Stimulated activated CD4-positive, alpha-beta T cell treated with anti-CD3 and anti-CD28 coated beads, Interleukin-15, amount 100 ng/mL, for 24 hours (primary cell): ENCODE measurements around the gene GNLY.
"Not testable (repeated sequence)": the region's sequence is repeated elsewhere in the genome, so short reads cannot be mapped to it uniquely, and the experiment has no call there.

Experiments
- DNase-seq: peaks from one replicate; pipeline ENCODE4 v3.0.0-alpha.2; 2020

The GNLY gene

GRCh38 chr2:85665264-85665937 lies 28.8 kb upstream of the GNLY start:
- no peak for DNase-seq

DNA sequence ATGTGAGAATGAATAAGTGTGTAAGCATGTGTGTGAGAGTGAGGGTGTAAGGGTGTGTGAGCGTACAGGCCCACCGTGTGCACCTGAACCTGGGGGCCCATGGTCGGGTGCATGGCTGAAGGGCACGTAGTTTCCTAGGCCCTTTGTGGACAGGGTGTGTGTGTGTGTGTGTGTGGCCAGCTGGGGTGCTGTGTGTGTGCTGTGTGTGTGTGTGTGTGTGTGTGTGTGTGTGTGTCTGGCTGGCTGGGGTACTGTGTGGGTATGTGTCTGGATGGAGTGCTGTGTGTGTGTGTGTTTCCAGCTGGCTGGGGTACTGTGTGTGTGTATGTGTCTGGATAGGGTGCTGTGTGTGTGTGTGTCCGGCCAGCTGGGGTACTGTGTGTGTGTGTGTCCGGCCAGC lies 28.1 kb upstream of the GNLY start:
- DNase-seq = no peak

DNA sequence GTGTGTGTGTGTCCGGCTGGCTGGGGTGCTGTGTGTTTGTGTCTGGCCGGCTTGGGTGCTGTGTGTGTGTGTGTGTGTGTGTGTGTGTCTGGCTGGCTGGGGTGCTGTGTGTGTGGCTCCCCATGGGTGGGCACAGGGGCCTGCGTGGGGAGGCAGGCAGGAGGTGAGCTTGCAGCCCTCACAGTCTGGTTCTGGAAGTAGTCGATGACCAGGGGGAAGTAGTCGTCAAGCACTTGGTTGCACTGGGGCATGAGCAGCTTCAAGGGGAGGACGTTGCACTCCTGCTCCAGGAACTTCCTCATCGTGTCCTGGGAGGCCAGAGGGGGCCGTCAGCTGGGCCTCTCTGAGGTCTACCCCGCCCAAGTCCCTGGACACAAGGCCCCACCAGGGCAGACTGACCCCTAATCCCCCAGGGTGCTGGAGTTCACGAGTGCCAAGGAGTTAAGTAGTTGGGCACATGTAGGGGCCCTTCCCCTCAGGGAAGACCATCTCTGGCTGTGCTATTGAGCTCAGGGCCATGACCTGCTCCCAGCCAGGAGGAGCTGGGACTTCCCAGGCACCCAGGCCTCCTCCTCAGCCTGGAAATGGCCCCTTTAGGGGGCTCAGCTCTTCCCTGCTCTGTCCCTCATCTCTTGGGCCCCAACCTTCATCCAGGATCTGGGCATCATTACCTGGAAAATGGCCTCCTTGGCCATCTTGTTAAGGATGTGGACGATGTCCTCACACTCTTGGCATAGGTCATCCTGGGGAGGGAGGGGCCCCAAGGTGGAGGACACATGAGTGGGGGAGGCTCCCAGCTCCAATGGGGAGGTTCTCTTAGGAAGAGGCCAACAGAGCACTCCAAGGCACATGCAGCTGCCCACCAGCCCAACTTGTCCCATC lies 27.5 kb upstream of the GNLY start:
- no peak for DNase-seq

- DNase-seq = no peak
These were observed 26.6 kb upstream of the GNLY start for GRCh38 chr2:85667561-85668008.

- DNase-seq = no peak
These were observed 25.9 kb upstream of the GNLY start, which contains the start of gene SFTPB for GRCh38 chr2:85668009-85668856. Gene SFTPB, minus strand, starts transcription at chr2:85668199. Its CDS starts 16 bp downstream, at chr2:85668183.

- DNase-seq = no peak
These were observed 25.4 kb upstream of the GNLY start for GRCh38 chr2:85668857-85669142.

- DNase-seq = no peak
These were observed 24.6 kb upstream of the GNLY start for GRCh38 chr2:85669549-85669948.

- not testable (repeated sequence) for DNase-seq
These were observed 23.7 kb upstream of the GNLY start for GRCh38 chr2:85670416-85670815.

- DNase-seq = no peak
These were observed 21.7 kb upstream of the GNLY start for GRCh38 chr2:85672456-85672855.

- DNase-seq = no peak
These were observed 20.3 kb upstream of the GNLY start for GRCh38 chr2:85673716-85674375.

GRCh38 chr2:85674417-85674816 lies 19.7 kb upstream of the GNLY start:
- DNase-seq = no peak

GRCh38 chr2:85675427-85675826 lies 18.7 kb upstream of the GNLY start:
- DNase-seq = no peak

GRCh38 chr2:85675866-85676548 lies 18.2 kb upstream of the GNLY start:
- DNase-seq = no peak

DNA sequence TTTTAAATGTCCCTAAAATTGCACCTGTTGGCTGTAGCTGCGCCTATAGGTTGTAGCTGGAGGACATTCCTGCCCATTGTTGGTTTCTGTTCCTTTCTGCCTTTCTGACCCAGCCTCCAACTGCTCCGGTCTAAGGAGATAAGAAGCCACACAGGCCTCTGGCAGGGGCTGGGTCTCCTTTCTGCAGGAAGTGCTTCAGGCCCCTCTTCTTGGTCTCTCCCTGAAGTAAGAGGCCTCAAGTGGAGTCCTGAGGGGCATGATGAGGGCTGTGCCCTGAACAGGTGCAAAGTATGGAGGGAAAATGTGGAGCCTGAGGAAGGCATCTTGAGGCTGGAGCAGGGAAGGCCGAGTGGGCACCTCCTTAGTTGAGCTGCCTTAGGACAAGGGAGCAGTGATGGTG lies 15.8 kb upstream of the GNLY start:
- DNase-seq = no peak

DNA sequence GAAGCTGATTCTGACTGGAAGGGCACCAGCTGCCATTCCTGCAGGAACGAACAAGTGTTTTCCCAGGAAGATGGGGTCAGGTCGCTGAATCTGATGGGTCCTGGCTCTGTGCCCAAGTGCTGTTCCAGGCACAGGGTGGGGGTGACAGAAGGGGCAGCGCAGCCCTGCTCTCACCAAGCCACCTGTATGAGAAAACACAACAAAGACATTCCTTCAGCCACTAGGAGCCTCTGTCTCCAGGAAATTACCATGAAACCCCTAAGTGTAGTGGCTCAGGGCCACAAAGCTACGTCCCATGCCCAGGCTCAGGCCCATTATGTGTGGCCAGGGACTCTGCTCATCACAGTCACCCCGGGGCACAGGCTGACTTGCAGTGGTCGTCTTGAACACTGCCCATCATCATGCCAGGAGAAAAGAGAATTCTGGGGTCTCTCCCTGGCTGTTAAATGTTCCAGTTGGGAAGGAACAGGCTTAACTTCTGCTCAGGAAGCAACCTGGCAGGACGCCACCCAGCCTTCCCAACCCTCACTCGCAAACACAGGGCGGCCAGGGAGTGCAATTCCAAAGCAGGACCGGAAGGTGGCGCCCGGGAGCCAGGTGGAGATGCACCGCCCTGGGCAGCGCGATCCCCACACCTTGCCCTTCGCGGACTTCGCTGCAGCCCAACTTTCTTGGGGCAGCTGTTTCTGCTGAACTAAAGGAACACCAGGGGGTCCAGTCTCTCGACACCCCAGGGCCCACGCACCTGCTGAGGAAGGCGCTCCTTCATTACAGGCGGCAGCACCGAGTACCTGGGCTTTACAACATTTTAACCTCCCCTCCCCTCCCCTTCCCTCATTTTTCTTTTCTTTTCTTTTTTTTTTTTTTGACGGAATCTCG lies 15.1 kb upstream of the GNLY start:
- DNase-seq = peak; percentile 80

DNA sequence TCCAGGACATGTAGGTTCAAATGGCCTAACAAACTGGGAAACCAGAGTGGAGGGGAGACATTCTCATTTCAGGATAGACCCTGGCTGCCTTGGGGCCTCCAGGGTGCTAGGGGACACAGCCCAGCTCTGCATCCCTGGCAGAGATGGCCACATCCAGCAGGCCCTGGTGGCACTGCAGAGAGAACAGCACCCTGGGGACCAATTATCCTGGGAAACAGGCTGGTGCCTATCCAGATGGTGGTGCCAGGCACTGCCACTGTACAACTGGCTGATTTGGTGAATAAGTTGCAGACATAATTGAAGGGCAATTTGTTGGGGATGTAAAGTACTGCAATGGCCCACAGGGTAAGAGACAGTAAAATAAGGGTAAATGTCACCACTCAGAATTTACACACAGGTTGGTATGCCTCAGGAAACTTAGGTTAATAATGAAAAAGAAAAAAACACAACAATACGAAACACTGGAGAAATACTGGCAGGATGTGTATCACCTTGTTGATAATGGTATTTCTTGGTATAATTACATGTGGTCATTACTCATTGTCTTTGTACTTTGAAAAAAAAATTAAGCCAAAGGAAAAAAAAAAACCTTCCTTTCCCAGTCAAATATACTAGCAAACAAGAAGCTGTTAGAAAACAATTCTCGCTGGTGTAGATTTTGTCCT lies 13.3 kb upstream of the GNLY start:
- DNase-seq = no peak

DNA sequence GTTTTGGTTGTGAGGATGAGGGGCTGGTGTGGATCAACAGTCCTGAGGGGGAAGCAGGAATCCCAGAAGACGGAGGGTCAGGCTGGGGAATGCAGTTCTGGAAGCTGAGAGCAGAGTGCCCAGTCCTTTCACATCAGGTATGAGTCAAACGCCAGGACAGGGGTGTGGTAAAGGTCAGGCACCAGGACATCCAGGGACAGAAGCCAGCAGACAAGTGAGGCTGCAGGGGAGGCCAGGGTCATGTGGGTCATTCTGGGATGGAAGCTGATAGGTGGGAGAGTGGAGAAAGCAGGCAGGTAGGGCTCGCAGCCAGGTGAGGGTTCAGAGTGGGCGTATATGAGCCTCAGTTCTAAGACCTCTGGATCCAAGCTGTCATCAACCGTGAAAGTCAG lies 12.8 kb upstream of the GNLY start:
- DNase-seq = no peak

DNA sequence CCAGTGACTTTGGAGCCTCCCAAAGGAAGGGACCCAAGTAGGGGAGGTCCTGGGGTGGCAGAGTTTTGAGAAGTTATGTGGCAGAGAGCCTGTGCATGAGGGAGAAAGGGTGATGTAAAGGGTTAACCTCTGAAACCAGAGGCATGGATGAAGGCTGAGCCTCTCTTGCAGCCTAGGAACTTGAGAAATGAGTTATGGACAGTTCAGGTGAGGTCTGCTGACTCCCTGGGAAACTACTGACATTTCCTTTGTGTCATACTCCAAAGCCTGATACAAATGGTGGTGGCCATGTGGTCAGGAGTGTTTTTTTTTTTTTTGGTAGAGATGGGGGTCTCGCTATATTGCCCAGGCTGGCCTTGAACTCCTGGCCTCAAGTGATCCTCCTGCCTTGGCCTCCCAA lies 12.4 kb upstream of the GNLY start:
- DNase-seq = no peak

DNA sequence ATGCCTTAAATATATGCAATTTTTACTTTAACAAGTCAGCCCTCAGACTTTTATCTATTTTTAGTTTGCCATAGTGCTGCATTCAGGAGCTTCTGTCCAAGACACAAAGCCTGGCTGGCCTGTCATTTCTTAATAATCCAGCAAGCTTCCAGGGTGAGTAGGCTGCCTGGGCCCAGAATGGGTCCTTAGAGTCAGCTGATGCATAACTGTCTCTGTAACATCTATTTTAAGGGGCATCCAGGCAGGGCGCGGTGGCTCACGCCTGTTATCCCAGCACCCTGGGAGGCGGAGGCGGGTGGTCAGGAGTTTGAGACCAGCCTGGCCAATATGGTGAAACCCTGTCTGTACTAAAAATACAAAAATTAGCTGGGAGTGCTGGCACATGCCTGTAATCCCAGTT lies 11.8 kb upstream of the GNLY start:
- DNase-seq = no peak

DNA sequence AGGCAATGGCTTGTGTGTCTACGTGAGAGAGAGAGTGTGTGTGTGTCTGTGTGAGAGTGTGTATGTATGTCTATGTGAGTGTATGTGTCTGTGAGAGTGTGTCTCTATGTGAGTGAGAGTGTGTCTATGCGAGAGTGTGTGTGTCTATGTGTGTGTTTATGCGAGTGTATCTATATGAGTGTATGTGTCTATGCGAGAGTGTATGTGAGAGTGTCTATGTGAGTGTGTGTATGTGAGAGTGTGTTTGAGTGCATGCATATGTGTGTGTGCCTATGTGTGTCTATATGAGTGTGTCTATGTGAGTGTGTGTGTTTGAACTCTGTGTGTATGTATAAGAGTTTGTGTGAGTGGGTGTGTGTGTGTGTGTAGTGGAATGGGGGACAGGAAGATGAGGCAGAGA lies 9.8 kb upstream of the GNLY start:
- DNase-seq = no peak

DNA sequence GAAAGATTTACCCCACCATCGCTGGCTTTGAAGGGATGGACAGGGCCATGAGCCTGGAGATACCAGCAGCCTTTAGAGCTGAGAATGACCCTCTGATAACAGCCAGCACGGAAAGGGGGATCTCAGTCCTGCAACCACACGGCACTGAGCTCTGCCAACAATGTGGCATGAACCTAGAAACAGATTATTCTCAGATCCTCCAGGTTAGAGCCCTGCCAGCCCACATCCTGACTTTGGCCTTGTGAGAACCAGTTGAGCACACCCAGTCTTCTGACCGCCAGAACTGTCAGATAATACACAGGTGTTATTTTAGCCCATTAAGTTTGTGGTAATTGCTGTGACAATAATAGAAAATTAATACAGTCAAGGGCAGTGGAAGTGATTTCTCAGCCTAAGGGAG lies 9.4 kb upstream of the GNLY start:
- no peak for DNase-seq
